Pancreas (tissue), 10 donors: ENCODE data around the gene ELAVL2. TPM values are rescaled to one million over a fixed set of nuclear protein-coding genes. Genes with fewer than 3 reads are reported as not detected.

Source experiments
- ATAC-seq, 4 donors: fragments of 200-7000 bp; cut with Tn5 transposase; one replicate each; pipeline versions ENCODE4 v1.8.0 to v1.9.1; 2020; ENCODE audit warnings: mild to moderate bottlenecking in 4 of 4, moderate library complexity in 4 of 4
- DNase-seq, 6 donors: peaks; one replicate each; pipeline ENCODE4 v3.0.0-alpha.2; 2020
- FAIRE-seq: peaks from 2 replicates; lab custom pipeline; 2012; peaks lifted over from hg19 to GRCh38; lab: Jason Lieb, UNC
- H3K27ac ChIP-seq, 4 donors: fragments of 200-600 bp; sonication (generic); 1 replicate in 3 of 4; 2 replicates in 1 of 4; pipeline versions ENCODE4 v1.5.0 to v1.8.0; 2020
- H3K27me3 ChIP-seq, 4 donors: fragments of 200-600 bp; one replicate each; pipeline ENCODE4 v1.8.0; 2021
- H3K36me3 ChIP-seq, 3 donors: fragments of 200-600 bp; sonication (generic) in 1 of 3; one replicate each; pipeline versions ENCODE4 v1.5.0 to v1.8.0; 2020 to 2021
- H3K4me1 ChIP-seq, 3 donors: fragments of 200-600 bp; one replicate each; pipeline ENCODE4 v1.8.0; 2021
- H3K4me3 ChIP-seq, 4 donors: fragments of 200-600 bp; sonication (generic) in 2 of 4; one replicate each; pipeline versions ENCODE4 v1.5.0 to v1.8.0; 2020 to 2021
- H3K9me3 ChIP-seq, 4 donors: fragments of 200-600 bp; one replicate each; pipeline ENCODE4 v1.8.0; 2021
- WGBS, 2 donors: extraction: QIAGEN DNeasy Blood & Tissue Kit; methylation state at CpG; one replicate each; pipeline ENCODE4 v1.1.7; 2013; 5-methylcytosine and 5-hydroxymethylcytosine counted together
- intact Hi-C, 3 donors: fragments of 100-400 bp; cut with DNase I; formaldehyde crosslinking; loops; one replicate each; pipeline versions ENCODE4 v1.11.1 to v1.14.2; 2022
- polyA plus RNA-seq, 2 donors: library from polyadenylated mRNA; stranded (reverse); fragments of 200-250 nt; gene quantifications; one replicate each; pipeline ENCODE4 v1.2.3, GENCODE V29; 2013
- total RNA-seq, 6 donors: library from RNA; stranded (reverse); fragmentation: NEBNext Ultra II Directional in 4 of 6; extraction: Animal tissue kit (Norgen Biotek cat#: 25700) in 4 of 6; gene quantifications; one replicate each; pipeline versions ENCODE4 v1.2.1 to v1.2.4, GENCODE V29; 2021 to 2023
- TF ChIP-seq, protein P1 (sequence below), 4 donors: fragments of 200-600 bp; sonication (generic) in 3 of 4; IDR thresholded peaks; one replicate each; pipeline versions ENCODE4 v1.5.0 to v1.8.0; 2021; ENCODE audit warnings: antibody characterized with exemption in 4 of 4
- donor health status: healthy with polysubstance abuse.
- donor health status: DM: no; HTN: no; CAD: no; lungs with moderate emphysema.
- donor health status: DM: no; HTN: no; CAD: no.
- donor health status: control.
- donor health status: control.
- donor health status: Bipolar disorder and iron deficiency.
- donor health status: DM: yes; HTN: yes; CAD: no.
- donor health status: DM: no; HTN: no; CAD: no.
- donor health status: DM: no; HTN: no; CAD: no.
- donor health status: DM: yes; HTN: yes; CAD: no.

Gene ELAVL2
- total and polyA plus RNA-seq, 8 donors = 0.02 to 0.19 (median 0.12) TPM; not detected in 5

DNA sequence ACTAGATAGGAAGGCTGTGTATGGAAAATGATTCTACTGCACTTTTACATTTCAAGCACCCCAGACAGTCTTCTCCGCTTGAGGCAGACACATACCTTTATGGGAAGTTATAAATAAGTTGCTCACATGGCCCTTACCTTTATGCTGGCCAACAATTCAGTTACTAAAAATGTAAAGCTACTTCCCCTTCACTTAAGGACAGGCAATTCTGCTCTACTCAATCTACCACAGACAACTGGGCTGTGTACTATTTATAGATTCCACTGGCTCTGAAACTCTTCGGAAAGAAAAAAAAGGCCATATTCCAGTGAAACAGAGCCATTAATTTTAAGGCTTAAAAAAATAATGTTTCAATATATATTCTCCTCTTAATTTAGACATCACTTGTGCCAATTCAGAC lies 59.4 kb downstream of the ELAVL2 start:
- TF ChIP-seq, protein P1, sequence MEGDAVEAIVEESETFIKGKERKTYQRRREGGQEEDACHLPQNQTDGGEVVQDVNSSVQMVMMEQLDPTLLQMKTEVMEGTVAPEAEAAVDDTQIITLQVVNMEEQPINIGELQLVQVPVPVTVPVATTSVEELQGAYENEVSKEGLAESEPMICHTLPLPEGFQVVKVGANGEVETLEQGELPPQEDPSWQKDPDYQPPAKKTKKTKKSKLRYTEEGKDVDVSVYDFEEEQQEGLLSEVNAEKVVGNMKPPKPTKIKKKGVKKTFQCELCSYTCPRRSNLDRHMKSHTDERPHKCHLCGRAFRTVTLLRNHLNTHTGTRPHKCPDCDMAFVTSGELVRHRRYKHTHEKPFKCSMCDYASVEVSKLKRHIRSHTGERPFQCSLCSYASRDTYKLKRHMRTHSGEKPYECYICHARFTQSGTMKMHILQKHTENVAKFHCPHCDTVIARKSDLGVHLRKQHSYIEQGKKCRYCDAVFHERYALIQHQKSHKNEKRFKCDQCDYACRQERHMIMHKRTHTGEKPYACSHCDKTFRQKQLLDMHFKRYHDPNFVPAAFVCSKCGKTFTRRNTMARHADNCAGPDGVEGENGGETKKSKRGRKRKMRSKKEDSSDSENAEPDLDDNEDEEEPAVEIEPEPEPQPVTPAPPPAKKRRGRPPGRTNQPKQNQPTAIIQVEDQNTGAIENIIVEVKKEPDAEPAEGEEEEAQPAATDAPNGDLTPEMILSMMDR (IDR thresholded peaks at IDR 0.05) = no peak
- FAIRE-seq = no peak
- intact Hi-C loops = no loop called here
- 70 to 76% methylated on average over 2 of the region's 2 CpGs for WGBS, 2 donors
- H3K27me3 ChIP-seq = no peaks in the 10 kb centered on the region
- no peak for ATAC-seq
- no peak overlapping the region for H3K27ac ChIP-seq
- no peaks in the 10 kb centered on the region for H3K9me3 ChIP-seq
- no peak overlapping the region for H3K4me3 ChIP-seq
- H3K4me1 ChIP-seq = no peaks in the 10 kb centered on the region
- no peak for DNase-seq
- H3K36me3 ChIP-seq = no peaks in the 10 kb centered on the region

DNA sequence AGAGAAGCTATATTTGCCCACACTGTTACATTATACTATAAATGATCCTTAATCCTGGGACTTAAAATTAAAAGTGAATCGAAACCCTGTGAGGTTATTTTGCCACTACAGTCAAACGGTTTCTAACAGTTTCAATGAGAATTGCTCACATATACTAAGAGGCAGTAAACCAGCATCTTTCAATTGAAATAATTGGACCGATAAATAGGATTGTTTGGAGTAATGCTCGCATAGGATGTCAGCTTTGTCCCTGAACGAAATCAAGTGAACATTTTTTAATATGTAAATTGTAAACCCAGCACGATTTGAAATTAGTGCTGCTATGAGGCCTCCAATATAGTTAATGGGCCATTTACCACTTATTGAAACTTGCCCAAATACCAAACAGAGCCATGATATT lies 60.5 kb downstream of the ELAVL2 start:
- TF ChIP-seq, protein P1 (IDR thresholded peaks at IDR 0.05) = no peak
- WGBS, 2 donors = 52 to 61% methylated on average over 6 of the region's 6 CpGs
- Histone ChIP-seq H3K27me3 (no peaks in the 10 kb centered on the region), H3K4me1 (no peaks in the 10 kb centered on the region), H3K4me3 (no peak overlapping the region), H3K27ac (no peak overlapping the region), H3K36me3 (no peaks in the 10 kb centered on the region), H3K9me3 (no peaks in the 10 kb centered on the region)
- ATAC-seq = no peak
- intact Hi-C loops = no loop called here
- DNase-seq = no peak
- FAIRE-seq = no peak

DNA sequence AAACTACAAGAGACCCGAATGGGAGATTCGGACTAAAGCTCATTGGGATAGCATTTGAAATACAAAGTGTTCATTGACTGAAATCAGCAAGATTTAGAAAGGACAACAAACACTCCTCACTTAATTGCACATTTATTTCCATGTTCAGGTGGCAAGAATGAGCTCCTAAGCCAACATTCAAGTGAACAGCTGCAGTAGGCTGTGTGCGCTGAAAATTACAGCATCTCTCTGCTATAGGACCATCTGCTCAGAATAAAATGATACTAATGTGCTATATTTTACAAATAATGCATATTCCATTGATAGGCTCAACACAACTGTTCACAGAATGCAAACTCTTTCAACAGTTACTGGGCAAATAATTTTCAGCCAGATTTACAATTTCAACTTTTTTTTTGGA lies 61.8 kb downstream of the ELAVL2 start:
- no peak for FAIRE-seq
- intact Hi-C loops = no loop called here
- H3K36me3 ChIP-seq = no peaks in the 10 kb centered on the region
- no peaks in the 10 kb centered on the region for H3K27me3 ChIP-seq
- no peaks in the 10 kb centered on the region for H3K9me3 ChIP-seq
- H3K4me3 ChIP-seq = no peak overlapping the region
- no peak overlapping the region for H3K27ac ChIP-seq
- ATAC-seq = no peak
- no peak for DNase-seq
- 59 to 72% methylated on average over 3 of the region's 3 CpGs for WGBS, 2 donors
- TF ChIP-seq, protein P1 (IDR thresholded peaks at IDR 0.05) = no peak
- no peaks in the 10 kb centered on the region for H3K4me1 ChIP-seq

DNA sequence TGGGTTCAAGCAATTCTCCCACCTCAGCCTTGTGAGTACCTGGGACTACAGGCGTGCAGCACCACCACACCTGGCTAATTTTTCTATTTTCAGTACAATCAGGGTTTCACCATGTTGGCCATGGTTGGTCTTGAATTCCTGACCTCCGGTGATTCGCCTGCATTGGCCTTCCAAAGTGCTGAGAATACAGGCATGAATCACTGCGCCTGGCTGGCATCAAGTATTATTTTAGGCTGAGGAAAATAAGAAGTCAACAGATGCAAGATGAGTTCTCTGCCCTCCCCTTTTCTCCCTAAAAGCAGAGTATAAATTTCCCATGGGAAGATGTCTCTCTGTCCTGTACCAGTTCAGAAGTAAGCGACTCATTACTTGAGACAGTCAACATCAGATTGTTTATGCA lies 71.5 kb downstream of the ELAVL2 start:
- H3K36me3 ChIP-seq = no peaks in the 10 kb centered on the region
- FAIRE-seq (no peak), DNase-seq (no peak), ATAC-seq (no peak)
- intact Hi-C loops = no loop called here
- H3K9me3 ChIP-seq = no peaks in the 10 kb centered on the region
- TF ChIP-seq, protein P1 (IDR thresholded peaks at IDR 0.05) = no peak
- H3K4me1 ChIP-seq = no peaks in the 10 kb centered on the region
- H3K27me3 ChIP-seq = no peaks in the 10 kb centered on the region
- no peak overlapping the region for H3K27ac ChIP-seq
- H3K4me3 ChIP-seq = no peak overlapping the region
- WGBS, 2 donors = 62 to 73% methylated on average over 5 of the region's 5 CpGs

DNA sequence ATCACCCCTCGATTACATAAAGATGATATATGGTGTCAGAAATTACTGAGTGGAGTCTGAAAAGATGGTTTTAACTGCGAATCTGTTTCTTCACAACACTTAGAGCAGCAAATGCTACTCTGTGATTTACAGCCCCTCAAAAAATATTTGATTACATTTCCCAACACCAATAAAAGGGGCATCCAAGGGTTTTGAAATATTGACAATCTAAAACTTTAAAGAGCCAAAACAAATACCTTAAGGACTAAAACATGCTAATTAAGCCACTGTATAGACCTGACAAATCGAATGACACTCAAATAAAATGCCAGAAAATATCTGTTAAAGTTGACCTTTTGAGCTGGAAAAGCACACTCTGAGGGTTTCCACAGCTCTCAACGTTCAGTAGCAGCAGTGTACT lies 73.2 kb downstream of the ELAVL2 start:
- DNase-seq = no peak
- Histone ChIP-seq H3K4me3 (no peak overlapping the region), H3K4me1 (no peaks in the 10 kb centered on the region), H3K27me3 (no peaks in the 10 kb centered on the region), H3K27ac (no peak overlapping the region), H3K36me3 (no peaks in the 10 kb centered on the region), H3K9me3 (no peaks in the 10 kb centered on the region)
- FAIRE-seq = no peak
- TF ChIP-seq, protein P1 (IDR thresholded peaks at IDR 0.05) = no peak
- intact Hi-C loops = no loop called here
- ATAC-seq = no peak
- 33 to 40% methylated on average over 4 of the region's 4 CpGs for WGBS, 2 donors
